GM12875 (cell line): Measurements from ENCODE around the gene PPP1R16B.

Source experiments
- H3K4me3 ChIP-seq: one replicate; pipeline ENCODE4 v1.5.1; 2011; ENCODE audit warnings: low read depth, low read length, control low read depth
- TF ChIP-seq, protein P1 (sequence below): IDR thresholded peaks from 2 replicates; pipeline ENCODE4 v1.5.1; 2011; ENCODE audit warnings: low read depth, mild to moderate bottlenecking, control low read depth, inconsistent platforms, low read length, moderate library complexity, borderline replicate concordance; ENCODE audit not compliant: insufficient read depth

The PPP1R16B gene

DNA sequence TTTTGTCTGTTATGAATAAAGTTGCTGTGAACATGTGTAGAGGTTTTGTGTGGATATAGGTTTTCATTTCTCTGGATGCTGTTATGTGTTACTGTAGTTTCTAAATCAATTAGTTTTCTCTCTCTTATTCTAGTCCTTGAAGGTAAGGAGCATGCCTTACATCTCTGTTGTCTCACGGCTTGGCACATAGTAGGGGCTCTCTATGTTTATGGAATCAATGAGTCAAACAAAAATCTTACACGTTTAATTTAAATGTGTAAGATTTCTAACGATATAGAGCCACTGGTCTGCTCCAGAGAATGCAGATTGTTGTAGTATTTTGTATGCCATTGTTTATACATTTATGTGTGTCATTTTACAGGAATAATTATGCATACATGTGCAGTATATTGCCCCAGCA lies 141.3 kb downstream of the PPP1R16B start:
- TF ChIP-seq, protein P1, sequence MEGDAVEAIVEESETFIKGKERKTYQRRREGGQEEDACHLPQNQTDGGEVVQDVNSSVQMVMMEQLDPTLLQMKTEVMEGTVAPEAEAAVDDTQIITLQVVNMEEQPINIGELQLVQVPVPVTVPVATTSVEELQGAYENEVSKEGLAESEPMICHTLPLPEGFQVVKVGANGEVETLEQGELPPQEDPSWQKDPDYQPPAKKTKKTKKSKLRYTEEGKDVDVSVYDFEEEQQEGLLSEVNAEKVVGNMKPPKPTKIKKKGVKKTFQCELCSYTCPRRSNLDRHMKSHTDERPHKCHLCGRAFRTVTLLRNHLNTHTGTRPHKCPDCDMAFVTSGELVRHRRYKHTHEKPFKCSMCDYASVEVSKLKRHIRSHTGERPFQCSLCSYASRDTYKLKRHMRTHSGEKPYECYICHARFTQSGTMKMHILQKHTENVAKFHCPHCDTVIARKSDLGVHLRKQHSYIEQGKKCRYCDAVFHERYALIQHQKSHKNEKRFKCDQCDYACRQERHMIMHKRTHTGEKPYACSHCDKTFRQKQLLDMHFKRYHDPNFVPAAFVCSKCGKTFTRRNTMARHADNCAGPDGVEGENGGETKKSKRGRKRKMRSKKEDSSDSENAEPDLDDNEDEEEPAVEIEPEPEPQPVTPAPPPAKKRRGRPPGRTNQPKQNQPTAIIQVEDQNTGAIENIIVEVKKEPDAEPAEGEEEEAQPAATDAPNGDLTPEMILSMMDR: no peak
- H3K4me3 ChIP-seq: no peak overlapping the region

DNA sequence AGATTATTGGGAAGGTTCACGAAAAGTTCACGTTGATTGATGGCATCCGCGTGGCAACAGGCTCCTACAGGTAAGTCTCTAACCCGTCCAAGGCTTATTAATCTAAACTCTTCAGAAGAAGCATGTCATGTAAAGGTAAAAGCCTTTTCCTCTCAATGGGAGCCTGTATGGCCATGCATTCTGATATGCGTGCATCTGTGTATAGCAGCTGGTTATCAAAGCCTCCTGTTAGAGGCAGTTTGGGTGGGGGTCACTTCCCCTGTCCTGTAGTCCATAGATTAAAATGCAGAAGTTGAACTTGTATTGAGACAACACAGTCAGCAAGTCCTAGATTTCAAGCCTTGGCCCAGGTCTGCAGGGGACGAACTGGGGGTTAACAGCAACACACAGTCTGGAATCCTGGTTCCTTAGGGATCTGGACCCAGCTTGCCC lies 142.4 kb downstream of the PPP1R16B start:
- TF ChIP-seq, protein P1: no peak
- no peak overlapping the region for H3K4me3 ChIP-seq

DNA sequence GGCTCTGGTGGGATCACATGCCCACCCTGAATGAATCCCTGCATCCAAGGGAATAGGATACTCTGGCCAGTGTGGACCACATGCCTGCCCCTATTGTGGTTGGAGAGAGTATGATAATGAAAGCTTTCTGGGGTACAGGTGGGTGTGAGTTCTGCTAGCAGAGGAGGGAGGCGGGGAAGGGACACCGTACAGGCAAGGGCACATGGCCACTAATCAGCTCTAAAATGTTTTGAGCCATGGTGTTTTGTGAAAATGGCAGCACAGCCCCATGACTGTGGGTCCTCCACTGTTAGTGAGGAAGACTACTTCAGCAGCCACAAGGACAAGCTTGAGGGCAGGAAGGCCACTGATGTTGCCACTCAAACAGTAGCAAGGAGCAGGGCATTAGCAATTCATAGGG lies 144.8 kb downstream of the PPP1R16B start:
- TF ChIP-seq, protein P1: no peak
- H3K4me3 ChIP-seq: no peak overlapping the region

DNA sequence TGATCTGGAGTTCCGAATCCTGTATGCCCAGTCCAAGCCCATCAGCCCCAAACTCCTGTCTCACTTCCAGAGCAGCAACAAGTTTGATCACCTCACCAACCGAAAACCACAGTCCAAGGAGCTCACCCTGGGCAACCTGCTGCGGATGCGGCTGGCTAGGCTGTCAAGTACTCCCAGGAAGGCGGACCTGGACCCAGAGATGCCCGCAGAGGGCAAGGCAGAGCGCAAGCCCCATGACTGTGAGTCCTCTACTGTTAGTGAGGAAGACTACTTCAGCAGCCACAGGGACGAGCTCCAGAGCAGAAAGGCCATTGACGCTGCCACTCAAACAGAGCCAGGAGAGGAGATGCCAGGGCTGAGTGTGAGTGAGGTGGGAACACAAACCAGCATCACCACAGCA lies 146.1 kb downstream of the PPP1R16B start:
- no peak overlapping the region for H3K4me3 ChIP-seq
- TF ChIP-seq, protein P1: no peak

DNA sequence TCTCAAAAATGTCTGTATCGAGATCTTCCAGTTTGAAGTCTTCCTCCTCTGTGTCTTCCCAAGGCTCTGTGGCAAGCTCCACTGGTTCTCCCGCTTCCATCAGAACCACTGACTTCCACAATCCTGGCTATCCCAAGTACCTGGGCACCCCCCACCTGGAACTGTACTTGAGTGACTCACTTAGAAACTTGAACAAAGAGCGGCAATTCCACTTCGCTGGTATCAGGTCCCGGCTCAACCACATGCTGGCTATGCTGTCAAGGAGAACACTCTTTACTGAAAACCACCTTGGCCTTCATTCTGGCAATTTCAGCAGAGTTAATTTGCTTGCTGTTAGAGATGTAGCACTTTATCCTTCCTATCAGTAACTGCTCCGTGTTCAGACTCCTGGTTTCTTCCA lies 146.7 kb downstream of the PPP1R16B start:
- TF ChIP-seq, protein P1: no peak
- no peak overlapping the region for H3K4me3 ChIP-seq

DNA sequence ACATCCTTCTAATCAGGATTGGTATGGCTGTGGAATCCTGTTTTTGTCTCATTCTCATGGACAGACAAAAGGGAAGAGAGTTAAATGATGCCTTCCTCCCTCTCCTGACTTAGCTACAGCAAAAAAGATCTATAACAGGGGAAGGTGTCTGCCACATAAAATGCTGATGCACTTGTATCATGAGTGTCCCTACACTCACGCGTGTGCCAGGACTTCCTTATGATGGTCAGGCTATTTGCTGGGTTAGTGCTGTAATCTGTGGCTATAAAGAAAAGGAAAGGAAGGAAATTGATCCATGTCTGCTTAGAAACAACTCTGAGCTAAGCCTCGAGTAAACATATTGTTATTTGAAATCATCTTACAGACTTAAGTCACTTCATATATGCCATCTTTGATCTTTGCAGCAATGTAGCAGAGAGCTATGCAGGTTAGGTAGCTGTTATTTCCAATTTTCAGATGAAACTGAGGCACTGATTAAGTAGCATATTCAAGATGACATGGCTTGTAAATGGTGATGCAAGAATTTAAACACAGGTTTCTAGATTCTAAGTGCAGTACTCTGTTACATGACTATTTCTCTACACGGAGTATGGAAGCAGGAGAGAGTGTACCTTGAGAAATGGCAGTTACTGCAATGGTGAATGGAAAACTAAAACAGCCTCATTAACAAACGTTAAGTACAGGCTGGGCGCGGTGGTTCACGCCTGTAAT lies 148.3 kb downstream of the PPP1R16B start:
- H3K4me3 ChIP-seq: no peak overlapping the region
- TF ChIP-seq, protein P1: no peak

DNA sequence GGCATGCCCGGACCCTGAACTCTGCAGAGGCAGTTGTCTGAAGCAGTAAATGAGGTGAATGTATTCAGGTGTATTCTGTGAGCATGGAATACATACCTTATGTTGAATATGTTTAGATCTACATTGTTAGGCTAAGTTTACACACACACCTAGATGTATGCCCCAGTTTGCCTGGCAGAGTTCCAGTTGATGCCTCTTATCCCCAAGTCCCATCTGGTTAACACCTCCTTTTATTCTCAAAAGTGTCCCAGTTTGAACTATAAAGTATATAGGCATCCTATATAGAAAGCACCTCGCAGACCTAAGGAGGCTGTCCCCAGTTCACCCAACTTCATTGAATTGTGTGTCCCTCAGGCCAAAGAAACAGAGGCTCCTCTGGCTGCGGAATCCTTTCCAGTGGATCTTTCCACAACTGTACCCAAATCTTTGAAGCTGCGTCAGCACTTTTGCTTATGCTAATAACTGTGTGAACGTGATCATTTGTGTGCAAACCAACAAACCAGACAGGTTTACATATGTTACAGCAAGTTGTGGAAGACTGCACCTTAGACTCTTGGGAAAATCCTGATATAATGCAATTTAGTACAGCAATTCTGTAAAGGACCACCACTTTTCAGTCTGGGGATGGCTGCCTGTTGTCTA lies 151.9 kb downstream of the PPP1R16B start:
- TF ChIP-seq, protein P1: no peak
- no peak overlapping the region for H3K4me3 ChIP-seq
